Left kidney (tissue), 2 donors: Measurements from ENCODE around the gene STX8. TPM values are rescaled to one million over a fixed set of nuclear protein-coding genes. Genes with fewer than 3 reads are reported as not detected.
"Not testable (repeated sequence)": the region's sequence is repeated elsewhere in the genome, so short reads cannot be mapped to it uniquely, and the experiment has no call there.

Experiments used
- DNase-seq: peaks from one replicate; pipeline ENCODE4 v3.0.0-alpha.2; 2013
- polyA plus RNA-seq: library from polyadenylated mRNA; unstranded; fragments of 120-200 nt; gene quantifications from one replicate; pipeline ENCODE4 v1.2.1, GENCODE V29; 2013; ENCODE audit not compliant: insufficient read length

STX8 gene
- polyA plus RNA-seq, 1 donor = 66.7 TPM

DNA sequence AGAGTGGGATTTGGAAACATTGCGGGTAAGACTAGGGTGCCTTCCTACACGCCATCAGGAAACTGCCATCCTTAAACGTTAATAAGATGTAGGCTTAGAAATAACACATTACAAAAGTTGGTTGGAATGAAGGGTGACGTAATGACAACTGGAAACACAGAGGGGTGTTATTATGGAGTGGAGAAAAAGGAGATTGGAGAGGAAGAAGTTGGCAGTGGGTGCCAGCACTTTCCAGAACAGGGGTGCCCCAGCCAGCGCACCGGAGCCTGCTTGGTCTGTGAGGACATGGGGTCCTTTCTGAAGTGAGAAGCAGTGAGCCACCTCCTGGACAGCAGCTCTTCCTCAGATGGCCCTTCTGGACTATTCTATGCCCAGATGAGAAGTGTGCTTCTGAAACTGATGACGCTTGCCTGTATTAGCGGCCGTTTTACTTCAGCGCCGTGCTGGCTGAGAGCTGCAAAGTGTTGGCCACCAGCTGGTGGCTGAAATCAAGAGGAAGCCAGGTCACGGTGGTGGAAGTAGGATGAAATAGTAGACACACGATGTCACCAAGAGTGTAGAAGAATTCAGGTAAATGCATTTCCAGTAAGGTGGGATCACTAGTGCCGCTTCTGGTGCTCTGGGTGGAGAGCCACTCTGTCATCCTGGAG lies 309.5 kb downstream of the STX8 start:
- no peak for DNase-seq

DNA sequence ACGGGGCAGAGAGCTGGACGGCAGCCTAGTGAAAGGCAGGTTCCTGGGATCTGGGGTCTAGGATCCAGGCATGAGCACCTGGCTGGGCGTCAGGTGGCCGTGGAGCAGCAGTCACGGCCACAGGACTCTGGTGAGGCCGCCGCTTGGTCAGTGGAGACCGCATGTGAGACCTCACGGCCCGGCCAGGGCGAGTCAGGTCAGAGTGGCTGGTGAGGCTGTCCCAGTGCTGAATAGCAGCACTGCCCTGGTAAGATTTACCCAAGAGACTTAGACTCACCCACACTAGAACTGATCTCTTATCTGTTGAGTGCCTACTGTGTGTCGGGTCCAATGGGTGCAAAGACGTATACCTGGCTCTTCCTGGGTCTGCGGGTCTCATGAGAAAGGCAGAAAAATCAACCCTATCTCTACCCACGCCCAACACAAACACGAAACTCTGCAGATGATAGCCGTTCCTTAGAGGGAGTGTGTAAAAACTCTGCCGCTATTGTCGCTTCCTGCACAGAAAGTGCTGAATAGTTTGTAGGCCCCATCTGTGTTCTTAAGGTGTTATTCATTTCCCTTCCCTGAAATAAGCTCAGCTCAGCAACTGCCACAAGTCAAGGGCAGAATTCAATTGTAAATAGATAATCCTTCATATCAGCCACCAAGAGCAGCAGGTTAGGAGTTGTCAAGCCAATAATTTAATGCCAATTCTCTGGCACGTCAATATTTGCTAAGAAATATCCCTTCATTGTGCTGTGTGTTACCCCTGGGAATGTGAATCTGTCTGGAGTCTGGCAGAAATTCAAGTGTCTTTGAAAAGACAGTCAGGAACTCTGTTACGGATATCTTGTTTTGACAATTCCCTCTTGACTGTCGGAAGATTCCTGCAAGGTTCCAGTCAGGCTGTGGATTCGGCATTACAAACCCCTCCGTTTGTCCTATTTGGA lies 314.3 kb downstream of the STX8 start:
- no peak for DNase-seq

DNA sequence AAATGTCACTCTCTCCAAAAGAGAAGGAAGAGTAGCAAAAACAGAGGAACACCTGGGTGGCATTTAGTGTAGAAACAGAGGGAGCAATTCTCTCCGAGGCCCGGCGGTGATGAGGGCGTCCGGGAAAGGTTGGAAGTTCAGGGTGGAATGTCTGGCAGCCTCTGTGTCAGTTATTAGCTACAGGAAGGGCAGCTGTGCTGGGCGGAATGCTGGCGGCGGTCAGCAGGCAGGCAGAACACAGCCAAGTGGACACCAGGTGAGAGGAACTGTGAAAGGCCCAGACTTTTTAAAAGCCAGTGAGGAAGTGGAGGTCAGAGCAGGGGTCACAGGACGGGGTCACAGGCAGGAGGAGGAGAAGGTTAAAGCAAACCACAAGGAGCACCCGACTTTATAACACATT lies 316.2 kb downstream of the STX8 start:
- DNase-seq = no peak

DNA sequence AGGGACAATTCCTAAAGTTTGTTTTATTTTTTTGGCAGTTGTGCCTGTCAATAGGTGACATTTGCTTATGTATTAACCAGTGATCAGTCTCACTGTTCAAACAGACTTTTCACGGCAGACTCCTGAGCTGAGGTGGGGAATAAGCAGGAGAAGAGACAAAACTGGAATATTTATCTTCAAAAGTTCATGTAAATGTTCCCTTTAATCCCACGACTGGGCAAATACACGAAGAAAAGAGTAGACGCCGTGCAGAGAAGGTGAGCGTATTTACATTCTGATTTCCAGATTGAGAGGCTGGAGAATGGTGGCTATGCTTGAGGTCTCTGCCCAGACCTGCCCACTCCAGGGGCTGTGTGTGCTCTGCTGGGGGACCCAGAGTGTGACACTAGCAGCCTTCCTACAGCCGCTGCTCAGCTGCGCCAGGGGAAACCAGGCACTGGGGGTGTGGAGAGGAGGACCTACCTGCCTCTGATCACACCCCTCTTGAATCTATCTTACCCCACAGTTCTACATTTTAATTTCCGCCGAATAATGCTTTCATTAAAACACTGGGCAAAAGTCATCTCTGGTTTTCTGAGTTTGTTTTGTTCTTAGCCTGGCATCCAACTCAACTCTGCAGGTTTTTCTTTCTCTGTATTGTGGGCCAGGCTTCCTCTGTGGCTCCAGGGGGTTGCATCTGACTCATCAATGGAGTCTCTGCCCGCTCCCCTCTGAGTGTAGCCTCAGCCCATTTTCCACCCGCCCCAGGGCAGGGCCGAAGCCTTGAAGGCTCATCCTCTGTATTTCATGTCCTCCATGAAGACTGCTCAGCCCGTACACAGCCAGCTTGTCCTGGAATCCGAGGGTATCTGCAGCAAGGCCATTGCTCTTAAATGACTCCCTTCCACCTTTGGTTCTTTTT lies 317.3 kb downstream of the STX8 start:
- no peak for DNase-seq

DNA sequence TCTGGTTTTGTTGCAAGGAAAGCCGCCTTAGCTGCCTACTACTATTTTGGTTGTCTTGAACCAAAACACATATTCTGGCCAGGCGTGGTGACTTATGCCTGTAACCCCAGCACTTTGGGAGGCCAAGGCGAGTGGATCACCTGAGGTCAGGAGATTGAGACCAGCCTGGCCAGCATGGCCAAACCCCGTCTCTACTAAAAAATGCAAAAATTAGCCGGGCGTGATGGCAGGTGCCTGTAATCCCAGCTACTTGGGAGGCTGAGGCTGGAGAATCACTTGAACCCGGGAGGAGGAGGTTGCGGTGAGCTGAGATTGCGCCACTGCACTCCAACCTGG lies 318.0 kb downstream of the STX8 start:
- DNase-seq = not testable (repeated sequence)

DNA sequence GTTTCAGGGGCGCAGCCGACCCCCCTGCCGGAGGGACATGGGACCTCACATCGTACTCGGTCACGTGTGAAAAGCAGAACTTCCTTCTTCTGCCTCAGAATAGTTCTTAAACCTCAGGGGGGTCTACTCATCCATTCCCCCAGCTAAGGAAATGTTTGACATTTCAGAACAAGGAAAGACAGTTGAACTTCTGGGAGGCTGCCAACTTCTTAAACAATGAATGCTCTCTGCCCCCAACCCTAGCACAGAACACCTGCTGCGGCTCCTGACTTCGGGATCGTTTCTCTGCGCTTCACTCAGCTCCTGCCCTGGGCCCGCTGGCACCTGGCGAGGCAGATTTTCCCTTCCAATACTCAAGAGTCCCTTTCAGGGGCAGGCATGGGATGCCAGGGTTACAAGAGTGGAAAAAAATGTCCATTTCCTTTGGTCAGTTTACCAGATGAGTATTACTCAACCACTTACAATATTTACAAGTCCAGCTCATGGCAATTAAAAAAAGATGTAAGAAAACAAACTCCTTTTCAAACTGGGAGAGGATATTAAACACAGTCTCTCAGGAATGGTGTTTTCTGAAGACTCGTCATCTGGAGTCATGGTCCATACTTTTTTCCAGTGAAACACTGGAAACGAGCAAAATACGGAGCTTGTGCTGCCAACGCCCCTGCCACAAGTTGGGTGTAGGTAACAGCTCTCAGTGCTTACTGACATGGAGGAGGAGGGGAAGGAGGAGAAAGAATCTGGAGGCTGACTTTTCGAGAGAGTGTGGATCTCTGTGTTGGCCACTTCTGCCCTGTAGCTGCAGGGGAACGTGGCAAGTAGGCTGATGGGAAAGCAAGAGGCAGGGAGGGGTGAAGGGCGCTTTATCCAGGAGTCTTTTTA lies 318.6 kb downstream of the STX8 start:
- no peak for DNase-seq

DNA sequence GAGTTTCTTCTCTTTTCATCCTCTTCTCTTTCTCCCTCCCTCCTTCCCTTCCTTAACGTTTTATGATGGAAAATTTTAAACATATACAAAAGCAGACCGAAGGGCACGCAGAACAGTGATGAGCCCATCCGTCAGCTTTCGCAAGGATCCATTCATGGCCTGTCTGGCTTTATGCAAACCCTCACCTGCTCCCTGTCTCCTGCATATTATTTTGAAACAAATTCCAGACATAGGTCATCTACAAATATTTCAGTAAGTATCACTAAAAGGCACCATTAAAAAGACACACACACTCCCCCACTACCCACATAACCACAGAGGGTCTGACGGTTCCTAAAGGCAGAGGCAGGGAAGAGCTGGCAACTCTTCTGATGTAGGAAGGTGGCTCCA lies 319.3 kb downstream of the STX8 start:
- no peak for DNase-seq

DNA sequence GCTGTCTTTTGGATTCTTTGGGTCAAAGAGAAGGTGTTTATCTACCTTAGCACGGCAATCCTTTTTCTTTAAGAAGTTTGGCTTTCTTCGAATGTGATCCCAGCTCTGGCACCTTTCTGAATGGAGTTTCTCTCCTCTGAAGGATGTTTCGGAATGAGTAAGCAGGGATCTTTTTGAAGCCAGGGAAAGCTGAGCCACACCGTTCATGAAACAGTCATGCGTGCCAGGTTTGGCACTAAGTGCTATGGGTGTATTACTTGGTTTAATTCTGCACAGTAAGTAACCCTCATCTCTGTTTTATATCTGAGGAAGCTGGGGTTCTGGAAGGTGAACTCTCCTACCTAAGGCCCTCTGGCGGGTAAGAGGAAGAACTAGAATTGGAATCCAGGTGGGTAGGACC lies 319.8 kb downstream of the STX8 start:
- DNase-seq = no peak

DNA sequence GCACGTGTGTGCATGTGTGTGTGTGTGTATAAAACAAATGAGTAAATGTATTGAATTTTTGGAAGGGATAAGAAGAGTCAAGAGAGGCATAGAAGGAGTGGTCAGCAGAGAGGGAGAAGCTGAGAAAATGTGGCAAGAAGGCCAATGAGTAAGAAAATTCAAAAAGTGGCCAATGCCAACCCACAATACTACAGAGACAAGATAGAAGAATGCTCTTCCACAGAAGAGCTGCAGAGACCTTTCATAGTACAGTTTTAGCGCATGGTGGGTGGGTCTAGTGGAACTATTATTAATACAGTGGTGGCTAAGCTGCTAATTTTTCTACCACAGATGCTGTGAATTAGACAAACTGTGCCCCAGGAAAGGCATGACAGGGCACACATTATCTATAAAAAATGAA lies 320.8 kb downstream of the STX8 start:
- DNase-seq = no peak

DNA sequence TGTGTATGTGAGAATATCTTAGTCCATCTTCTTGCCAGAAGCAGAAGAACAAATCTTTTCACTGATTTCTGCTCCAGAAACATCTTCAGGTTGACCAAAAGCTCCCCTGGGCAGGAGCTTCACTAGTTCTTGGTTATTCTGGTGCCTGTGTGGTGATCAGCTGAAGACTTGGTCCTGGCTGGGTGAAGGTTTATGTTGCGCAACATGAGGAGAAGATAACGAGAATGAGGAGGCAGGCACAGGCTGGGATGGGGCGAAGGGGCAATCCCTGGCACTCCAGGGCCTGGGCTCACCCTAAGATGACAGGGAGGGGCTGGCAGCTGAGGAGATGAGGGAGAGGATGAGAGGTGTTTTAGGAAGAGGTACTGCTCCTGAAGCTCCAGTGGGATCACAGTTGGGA lies 322.3 kb downstream of the STX8 start:
- no peak for DNase-seq

DNA sequence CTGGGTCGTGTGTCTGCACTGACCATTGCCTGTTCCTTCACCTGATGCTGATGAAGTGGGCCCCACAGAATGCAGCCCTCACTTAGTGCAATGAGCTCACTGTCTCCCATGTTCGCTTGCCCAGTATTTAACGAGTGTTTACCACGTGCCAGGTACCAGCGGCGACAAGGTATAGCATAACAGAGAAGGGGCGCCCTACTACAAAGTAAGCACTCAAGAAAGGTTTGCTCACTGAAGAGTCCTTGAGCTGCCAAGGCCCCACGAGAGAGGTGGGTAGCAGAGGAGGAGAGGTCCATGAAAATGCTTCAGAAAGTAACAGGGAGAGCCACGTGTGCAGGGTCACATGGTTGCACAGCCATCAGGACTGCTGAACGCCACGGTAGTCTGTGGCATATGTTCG lies 324.3 kb downstream of the STX8 start:
- no peak for DNase-seq

DNA sequence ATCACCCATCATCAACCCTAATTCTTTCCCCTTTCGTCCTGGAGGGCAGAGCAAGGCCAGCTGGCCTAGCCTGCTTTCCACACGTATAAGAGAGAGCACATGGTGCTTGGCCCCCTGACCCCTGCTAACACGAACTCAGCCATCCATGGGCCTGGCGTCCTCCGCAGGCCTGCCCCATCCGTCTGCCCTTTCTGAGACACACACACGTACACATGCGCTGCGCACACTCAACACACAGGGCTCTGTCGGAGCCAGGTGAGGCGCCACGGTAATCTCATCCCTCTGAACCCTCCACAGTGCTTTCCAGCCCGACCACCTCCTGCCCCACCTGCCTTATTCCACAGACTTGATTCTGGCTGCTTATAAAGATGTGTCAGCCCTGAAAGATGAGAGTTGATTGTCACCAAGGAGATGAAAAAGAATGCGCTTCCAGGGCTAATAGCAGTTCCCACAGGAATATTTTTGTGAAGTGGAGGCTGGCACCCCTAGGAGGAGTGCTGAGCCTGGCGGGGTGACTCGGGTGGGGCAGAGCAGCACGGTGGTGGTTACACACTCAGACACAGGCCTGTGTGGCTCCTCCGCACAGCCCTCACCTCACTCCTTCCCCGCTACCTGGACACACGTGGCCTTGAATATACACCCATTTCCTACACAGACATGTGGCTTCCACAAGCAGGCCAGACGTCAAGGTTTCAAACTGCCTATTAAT lies 326.2 kb downstream of the STX8 start:
- DNase-seq = no peak

DNA sequence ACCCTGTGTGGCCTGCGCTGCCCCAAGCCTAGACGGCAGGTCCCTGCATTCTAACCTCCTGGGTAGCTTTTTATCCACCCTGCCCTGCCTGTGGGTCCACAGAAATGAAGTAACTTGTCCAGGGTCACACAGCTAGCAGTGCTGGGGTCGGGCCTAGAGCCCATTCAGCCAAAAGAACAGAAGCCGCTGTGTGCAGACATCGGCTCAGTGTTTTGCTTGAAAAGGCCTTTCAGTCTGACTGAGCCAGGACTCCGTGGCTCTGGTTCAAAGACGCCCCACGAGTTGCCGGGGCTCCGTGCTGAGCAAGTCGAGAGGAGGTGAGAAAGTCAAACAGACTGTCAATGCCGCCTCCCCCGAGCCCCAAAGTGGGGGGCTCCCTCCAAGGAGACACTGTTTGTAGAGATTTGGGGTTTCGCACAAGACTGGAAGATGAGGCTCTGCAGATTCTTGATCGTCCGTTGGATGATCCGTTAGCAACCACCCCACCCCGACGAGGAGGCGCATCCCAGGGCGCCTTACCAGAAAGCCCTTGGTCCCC lies 328.1 kb downstream of the STX8 start:
- no peak for DNase-seq

DNA sequence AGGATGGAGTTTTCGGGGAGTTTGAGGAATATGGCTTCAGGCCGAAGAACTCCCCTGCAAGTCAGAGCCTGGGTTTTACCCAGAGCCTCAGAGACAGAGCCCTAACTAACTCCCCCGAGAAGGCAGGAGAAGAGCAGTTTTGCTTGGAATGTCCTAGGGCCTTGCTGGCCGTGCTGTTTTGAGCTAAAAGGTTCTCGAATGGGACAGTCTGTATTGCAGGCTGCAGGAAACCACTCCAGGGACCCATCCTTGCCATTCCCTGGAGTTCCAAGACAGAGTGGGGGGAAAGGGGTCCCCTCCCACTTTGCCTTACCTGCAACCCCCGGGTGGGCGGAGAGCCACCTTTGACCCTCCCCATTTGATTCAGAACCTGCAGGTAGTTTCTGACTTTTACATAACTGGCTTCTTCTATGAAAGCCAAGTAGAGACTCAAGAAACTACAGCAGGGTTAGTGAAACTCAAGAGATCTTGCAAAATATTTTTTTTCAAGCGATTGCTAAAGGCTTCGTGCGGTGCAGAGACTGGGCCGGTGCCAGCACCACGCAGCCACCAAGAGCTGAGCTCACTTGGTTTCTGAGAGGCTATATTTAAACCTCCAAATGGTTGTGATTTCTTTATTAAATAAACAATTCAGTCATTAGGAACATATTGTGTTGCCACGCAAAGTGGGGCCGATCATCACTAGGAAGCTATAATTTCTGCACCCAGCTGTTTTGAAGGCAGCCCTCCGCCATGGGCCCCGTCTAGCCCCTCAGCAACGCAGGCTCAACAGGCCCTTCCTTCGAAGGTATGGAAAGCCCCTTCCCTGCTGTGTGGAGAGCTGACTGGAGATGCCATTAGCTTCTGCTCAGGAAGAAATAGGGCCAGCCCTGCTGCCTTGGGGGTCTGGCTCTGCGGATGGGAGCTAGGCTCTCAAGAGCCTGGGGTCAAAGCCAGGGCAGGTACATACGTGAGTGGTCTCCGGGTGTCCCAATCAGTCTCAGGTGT lies 331.3 kb downstream of the STX8 start:
- DNase-seq = no peak

DNA sequence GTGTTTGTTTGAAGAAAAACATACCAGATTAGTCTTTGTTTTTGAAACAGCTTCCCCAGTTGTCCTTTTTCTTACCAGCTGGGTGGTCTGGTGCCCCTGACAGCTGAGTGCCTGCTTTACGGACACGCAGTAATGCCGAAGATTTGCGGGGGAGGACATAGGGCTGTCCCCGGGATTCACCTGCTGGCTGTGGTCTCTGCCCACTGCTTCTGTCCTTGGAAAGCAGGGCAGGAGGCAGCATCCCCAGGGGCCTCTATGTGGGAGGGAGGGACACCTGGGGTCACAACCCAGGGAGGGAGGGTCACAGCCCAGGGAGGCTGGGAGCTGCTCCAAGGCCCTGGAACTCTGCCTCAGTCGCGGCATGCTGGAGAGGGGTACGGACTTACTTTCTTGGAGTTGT lies 332.6 kb downstream of the STX8 start:
- no peak for DNase-seq

DNA sequence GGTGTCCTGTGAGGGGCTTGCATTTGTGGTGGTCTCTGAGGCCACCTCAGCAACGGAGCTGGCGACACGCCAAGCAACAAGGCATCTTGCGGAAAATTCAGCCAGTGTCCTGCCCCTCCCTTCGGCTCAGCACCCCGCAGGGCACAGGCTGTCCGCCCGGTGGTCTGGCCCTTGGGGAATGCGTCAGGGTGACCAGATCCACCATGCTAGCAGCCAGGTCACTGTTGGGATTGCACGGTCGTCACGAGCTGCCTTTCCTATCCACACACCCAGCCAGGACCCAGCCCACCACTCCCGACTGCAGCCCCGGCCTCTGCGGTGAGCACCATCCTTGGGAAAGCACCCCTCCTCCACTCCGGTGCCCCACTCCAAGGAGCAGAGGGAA lies 333.1 kb downstream of the STX8 start:
- DNase-seq = no peak

DNA sequence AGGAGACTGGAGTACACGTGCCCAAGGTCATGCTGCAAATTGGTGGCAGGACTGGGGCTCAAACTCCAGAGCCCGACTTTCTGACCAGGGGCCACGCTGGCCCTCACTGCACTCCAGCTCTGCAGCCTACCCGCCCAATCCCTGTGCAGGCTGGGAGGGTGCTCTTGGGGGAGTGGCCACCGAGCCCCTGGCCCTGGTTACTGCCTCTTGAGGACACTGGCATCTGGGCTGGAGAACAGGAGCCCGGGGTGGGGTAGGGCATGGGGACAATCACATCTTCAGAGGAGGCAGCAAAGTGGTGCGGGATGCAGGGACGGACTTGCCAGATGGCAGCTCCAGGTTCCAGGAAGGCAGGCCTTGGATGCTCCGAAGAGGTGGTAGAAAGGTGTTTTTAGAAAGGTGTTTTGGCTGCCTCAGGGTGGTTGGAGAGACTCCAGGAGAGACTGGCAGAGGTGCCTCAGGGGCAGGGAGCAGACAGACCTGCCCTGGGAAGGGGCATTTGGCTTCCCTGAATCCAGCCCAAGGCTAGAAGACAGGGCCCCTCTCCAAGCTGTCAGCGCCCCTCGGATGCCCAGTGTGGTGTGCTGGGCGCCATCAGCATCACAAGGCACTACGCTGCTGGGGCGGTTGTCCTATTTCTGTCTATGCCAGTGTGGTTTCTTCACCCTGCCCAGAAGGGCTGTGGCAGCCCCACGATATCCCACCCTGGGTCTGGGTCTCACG lies 333.7 kb downstream of the STX8 start:
- no peak for DNase-seq

DNA sequence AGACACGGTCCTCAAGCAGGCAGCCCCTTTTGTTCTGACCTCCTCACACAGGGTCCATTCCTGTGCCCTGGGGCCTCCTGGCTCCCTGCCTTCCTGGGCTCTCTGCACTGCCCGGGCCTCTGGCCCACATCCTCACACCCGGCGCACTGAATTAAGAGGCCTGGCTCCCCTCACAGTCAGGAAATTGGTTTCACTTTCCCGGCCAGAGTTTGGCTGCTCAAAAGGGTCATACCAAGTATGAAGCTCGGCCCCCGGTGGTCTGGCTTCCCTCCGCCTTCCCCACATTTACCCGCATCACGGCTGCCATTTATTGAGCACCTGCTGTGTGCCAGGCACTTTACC lies 334.3 kb downstream of the STX8 start:
- DNase-seq = no peak
